D721Med (cell line): ENCODE measurements around the gene VPS13D.

Experiments
- DNase-seq: peaks from one replicate; pipeline ENCODE4 v3.0.0; 2011; ENCODE audit warnings: low spot score; ENCODE audit not compliant: insufficient read length
- FAIRE-seq: peaks from 2 replicates; lab custom pipeline; 2011; peaks lifted over from hg19 to GRCh38; lab: Jason Lieb, UNC
- TF ChIP-seq, protein P1 (sequence below): IDR thresholded peaks from 2 replicates; pipeline ENCODE4 v1.5.1; 2012; ENCODE audit warnings: mild to moderate bottlenecking, control low read depth; ENCODE audit not compliant: insufficient read depth; ENCODE audit errors: missing control alignments

VPS13D gene

DNA sequence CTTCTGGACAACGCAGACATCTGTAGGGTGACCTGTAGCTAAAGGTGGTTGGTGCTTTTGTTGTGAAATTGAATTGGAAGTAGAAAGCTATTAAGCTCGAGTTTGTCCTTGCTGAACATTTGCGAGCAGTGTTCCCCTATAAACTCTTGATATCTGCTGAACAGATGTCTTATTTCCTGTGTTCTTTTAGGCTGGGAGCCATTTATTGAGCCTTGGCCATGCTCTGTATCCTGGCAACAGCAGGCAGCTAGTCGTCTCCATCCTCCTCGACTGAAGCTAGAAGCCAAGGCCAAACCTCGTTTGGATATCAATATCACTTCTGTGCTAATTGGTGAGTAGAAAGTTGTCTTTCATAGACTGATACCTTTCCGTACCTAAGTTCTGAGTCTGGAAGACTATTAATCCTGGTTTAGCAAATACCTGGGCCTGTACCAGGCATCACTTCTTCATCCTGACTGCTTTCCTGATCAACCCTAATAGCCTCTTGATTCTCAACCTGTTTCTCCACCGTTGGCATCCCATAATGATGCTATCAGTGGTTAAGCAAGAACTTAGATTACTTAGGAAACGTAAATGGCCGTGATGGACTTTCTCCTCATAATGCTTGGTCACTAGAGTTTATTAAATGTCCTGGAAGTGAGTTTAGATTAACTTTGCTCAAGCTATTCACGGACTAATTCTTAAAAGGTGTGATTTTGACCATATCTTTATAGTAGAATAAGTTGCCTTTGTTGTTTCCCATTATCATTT lies 103.4 kb downstream of the VPS13D start:
- TF ChIP-seq, protein P1, sequence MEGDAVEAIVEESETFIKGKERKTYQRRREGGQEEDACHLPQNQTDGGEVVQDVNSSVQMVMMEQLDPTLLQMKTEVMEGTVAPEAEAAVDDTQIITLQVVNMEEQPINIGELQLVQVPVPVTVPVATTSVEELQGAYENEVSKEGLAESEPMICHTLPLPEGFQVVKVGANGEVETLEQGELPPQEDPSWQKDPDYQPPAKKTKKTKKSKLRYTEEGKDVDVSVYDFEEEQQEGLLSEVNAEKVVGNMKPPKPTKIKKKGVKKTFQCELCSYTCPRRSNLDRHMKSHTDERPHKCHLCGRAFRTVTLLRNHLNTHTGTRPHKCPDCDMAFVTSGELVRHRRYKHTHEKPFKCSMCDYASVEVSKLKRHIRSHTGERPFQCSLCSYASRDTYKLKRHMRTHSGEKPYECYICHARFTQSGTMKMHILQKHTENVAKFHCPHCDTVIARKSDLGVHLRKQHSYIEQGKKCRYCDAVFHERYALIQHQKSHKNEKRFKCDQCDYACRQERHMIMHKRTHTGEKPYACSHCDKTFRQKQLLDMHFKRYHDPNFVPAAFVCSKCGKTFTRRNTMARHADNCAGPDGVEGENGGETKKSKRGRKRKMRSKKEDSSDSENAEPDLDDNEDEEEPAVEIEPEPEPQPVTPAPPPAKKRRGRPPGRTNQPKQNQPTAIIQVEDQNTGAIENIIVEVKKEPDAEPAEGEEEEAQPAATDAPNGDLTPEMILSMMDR: no peak
- DNase-seq: no peak

DNA sequence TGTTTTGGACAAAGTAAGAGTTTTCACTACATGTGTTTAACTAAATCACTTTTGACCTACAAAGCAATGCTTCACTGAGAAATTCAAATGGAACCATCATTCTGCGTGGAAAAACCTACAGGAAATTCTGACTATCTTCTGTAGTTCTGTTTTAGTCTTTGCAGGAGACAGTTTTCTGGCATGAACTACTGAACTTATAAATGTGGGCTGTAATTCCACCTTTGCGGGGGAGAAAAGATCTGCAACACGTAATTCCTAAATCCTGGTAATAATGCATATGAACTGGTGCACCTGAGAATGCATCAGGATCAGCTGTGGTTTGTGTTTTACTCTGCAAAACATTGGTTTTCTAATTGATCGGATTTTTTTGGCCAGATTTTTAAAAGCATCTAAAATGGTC lies 106.0 kb downstream of the VPS13D start:
- FAIRE-seq (no peak), DNase-seq (no peak)
- TF ChIP-seq, protein P1: no peak

More for the DNA sequence above, 103.4 kb downstream of the VPS13D start:
- FAIRE-seq: no peak

DNA sequence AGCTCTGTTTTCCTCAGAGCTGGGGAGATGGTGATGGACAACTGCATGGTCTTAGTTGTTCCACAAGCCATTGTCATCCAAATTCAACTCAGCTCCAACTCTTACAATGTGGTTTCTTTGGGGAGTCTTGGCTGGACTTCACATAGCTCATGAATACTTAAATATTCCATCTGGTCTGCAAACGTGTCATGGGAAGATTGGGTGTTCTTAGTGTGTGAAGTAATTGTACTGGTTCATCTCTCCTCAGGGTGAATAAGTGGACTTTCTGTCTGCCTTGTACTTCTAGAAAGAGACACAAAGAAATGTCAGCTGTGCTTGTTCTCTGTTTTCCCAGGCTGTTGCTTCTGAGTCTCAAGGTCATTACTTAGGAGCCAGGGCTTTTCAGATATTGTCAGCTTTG lies 106.6 kb downstream of the VPS13D start:
- TF ChIP-seq, protein P1: no peak
- DNase-seq (no peak), FAIRE-seq (no peak)

DNA sequence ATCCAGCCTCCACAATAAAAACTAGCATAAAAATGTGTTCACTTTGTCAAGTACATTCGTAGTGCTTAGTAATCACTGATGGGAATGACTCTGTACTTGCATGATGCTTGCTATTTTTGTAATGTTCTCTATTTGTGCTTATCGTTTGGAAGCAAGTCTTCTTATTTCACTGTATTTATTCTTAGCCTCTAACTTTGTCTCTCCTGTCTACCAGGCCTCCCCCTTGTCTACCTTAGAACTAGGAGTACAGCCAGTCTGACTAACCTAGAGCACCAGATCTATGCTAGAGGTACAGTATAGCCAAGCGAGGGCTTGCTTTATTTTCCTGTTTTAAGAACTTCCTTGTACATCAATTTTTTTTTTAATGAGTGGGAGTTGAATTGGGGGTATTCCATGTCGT lies 108.2 kb downstream of the VPS13D start:
- FAIRE-seq: no peak

DNA sequence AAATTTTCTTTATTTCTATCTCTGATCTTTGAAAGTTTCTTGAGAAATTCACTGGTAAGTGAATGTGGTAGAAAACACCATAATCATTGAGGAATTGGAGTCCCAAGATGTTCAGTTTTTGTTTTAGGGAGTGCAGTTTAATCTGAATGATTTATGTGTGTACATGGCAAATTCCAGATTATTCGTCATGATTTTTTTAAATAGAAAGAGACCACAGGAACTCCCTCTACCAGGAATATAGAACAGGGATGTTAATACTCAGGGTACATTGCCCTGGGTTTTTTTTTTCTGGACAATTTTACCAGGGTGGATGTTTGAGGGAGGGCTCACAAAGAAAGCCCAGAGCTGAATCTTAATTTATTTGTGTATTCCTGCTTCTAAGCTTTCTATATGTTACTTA lies 109.0 kb downstream of the VPS13D start:
- DNase-seq (no peak), FAIRE-seq (no peak)
- TF ChIP-seq, protein P1: no peak

More for the DNA sequence above, 108.2 kb downstream of the VPS13D start:
- TF ChIP-seq, protein P1: no peak
- no peak for DNase-seq

DNA sequence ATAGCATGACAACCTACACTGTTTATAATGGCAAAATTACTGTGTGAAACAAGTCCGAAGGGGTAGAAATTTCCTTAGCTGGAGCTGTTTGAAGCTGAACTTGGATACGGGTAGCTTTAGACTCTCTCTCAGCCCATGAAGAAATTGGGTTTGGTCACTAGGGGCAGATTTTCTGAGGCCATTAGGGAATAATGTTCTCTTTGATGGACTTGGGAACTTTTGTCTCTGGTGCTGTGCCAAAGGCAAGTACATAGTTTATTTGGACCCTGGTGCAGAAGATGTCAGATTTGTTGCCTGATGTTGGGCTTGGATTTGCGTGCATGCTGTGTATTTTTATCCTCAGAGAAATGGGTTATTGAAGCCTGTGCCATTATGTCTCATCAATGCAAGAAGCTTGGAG lies 109.6 kb downstream of the VPS13D start:
- DNase-seq (no peak), FAIRE-seq (no peak)
- TF ChIP-seq, protein P1: no peak
